ENCODE results near the gene SMIM32.

DNA sequence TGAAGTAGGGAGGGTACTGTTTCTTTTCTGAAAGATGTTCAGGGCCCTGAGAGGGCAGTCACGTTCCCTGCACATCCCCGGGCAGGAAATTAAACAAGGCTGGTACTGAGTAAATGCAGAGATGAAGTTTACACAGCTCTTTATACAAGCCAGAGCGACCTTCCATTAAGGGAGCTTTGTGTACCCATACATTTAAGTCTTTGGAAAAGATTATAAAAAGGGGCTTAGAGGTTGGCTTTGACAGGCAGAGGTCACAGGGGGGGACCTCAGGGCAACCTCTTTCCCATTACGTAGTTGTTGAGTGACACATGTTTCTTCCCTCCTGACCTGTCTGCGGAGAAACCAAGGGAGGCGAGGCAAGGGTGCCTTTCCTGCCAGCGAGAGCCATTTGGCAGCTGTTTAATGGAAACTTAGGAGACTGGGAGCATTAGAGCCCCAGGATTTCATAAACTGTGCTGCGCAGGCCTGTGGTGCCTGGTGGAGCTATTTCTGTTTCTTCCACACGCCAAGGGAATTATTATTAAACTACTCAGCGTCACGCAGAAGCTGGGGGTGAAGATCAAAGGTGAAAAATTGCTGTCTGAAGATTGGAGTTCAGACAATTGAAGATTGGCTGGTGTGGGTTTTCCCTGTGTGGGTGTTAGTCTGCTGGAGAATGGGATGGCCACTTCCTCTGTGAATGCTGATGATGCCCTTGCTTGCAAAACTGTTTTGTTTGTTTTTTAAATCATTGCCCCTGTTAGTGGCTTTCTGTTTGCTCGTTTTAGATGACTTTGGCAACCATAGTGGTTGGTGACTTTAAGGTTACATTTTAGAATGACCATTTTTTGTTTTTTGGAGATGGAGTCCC, 3.2 kb upstream of the SMIM32 start:
- TF ChIP-seq, protein P1, sequence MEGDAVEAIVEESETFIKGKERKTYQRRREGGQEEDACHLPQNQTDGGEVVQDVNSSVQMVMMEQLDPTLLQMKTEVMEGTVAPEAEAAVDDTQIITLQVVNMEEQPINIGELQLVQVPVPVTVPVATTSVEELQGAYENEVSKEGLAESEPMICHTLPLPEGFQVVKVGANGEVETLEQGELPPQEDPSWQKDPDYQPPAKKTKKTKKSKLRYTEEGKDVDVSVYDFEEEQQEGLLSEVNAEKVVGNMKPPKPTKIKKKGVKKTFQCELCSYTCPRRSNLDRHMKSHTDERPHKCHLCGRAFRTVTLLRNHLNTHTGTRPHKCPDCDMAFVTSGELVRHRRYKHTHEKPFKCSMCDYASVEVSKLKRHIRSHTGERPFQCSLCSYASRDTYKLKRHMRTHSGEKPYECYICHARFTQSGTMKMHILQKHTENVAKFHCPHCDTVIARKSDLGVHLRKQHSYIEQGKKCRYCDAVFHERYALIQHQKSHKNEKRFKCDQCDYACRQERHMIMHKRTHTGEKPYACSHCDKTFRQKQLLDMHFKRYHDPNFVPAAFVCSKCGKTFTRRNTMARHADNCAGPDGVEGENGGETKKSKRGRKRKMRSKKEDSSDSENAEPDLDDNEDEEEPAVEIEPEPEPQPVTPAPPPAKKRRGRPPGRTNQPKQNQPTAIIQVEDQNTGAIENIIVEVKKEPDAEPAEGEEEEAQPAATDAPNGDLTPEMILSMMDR (IDR thresholded peaks at IDR 0.05) = no peak
- no peak for TF ChIP-seq EZH2 (IDR thresholded peaks at IDR 0.05; ENCODE audit: borderline replicate concordance, insufficient read depth, low read depth, low read length, poor library complexity, severe bottlenecking)

Data from B cell (primary cell).